Kidney (tissue), 14 donors: ENCODE results near the gene TRRAP. TPM values are rescaled to one million over a fixed set of nuclear protein-coding genes. Genes with fewer than 3 reads are reported as not detected.

ENCODE experiments used
- DNase-seq, 5 donors: peaks; one replicate each; pipeline ENCODE4 v3.0.0-alpha.2; 2013 to 2020
- FAIRE-seq: peaks from 2 replicates; lab custom pipeline; 2012; peaks lifted over from hg19 to GRCh38; lab: Jason Lieb, UNC
- H3K27ac ChIP-seq, 2 donors: one replicate each; pipeline ENCODE4 v1.7.0; 2013; ENCODE audit warnings: low read depth in 2 of 2, low read length in 2 of 2, inconsistent platforms in 1 of 2
- H3K27me3 ChIP-seq: one replicate; pipeline ENCODE4 v1.7.1; 2013; ENCODE audit warnings: low read length, inconsistent platforms; ENCODE audit not compliant: control insufficient read depth, insufficient read depth
- H3K36me3 ChIP-seq, 3 donors: one replicate each; pipeline versions ENCODE4 v1.7.0 to v1.7.1; 2013; ENCODE audit warnings: low read length in 3 of 3, control low read depth in 1 of 3, inconsistent platforms in 1 of 3; ENCODE audit not compliant: insufficient read depth in 3 of 3, control insufficient read depth in 2 of 3
- H3K4me1 ChIP-seq, 3 donors: one replicate each; pipeline versions ENCODE4 v1.7.0 to v1.7.1; 2013; ENCODE audit warnings: low read length in 3 of 3, inconsistent platforms in 1 of 3, low read depth in 1 of 3; ENCODE audit not compliant: control insufficient read depth in 2 of 3, insufficient read depth in 2 of 3
- H3K4me3 ChIP-seq, 3 donors: one replicate each; pipeline versions ENCODE4 v1.7.0 to v1.8.1; 2013; ENCODE audit warnings: low read length in 3 of 3, control low read depth in 1 of 3, inconsistent platforms in 1 of 3
- H3K9ac ChIP-seq, 3 donors: one replicate each; pipeline versions ENCODE4 v1.7.0 to v1.7.1; 2013; ENCODE audit warnings: low read length in 3 of 3, control low read depth in 1 of 3, inconsistent platforms in 1 of 3
- H3K9me3 ChIP-seq, 3 donors: one replicate each; pipeline versions ENCODE4 v1.7.0 to v1.7.1; 2013; ENCODE audit warnings: low read length in 3 of 3, control low read depth in 1 of 3, inconsistent platforms in 1 of 3; ENCODE audit not compliant: control insufficient read depth in 2 of 3, insufficient read depth in 1 of 3
- intact Hi-C: fragments of 100-400 bp; cut with DNase I; formaldehyde crosslinking; loops from one replicate; pipeline ENCODE4 v1.11.1; 2022
- polyA plus RNA-seq: library from polyadenylated mRNA; stranded (reverse); fragments of 350-450 nt; fragmentation: Illumina TruSeq; extraction: RNeasy Lipid Tissue Mini Kit (QIAGEN cat#74804); gene quantifications from one replicate; pipeline ENCODE4 v1.2.3, GENCODE V29; 2014; ENCODE audit warnings: low read depth, low replicate concordance; ENCODE audit not compliant: insufficient read depth
- total RNA-seq: library from RNA; stranded (reverse); fragmentation: NEBNext Ultra II Directional; extraction: Animal tissue kit (Norgen Biotek cat#: 25700); gene quantifications from one replicate; pipeline ENCODE4 v1.2.1, GENCODE V29; 2021
- TF ChIP-seq, protein P1 (sequence below): IDR thresholded peaks from 3 replicates; pipeline ENCODE4 v1.5.1; 2012; ENCODE audit warnings: mild to moderate bottlenecking, moderate library complexity, borderline replicate concordance; ENCODE audit not compliant: insufficient read depth; ENCODE audit errors: extremely low read depth
- donor health status: control.
- donor health status: control.
- donor health status: control.
- donor health status: control.
- donor health status: control.
- donor health status: DM: yes; HTN: yes; CAD: no.
- donor health status: Normal renal cell carcinoma (clear cell type).

The TRRAP gene
- total and polyA plus RNA-seq, 2 donors from 2014 or later = 7.0 to 47.7 TPM

DNA sequence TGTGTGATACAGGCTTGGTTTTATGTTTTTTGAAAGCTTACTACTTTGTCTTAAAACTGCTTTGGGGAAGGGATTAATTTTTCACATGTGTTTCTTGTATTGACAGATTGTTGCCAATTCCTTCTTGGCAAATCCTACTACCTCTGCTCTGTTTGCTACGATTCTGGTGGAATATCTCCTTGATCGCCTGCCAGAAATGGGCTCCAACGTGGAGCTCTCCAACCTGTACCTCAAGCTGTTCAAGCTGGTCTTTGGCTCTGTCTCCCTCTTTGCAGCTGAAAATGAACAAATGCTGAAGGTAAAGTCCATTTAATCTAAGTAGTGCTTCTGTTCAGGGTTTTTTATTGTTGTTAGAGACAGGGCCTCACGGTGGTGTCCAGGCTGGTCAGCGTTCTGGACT lies 33.6 kb downstream of the TRRAP start:
- FAIRE-seq (no peak), DNase-seq (no peak)
- Histone ChIP-seq H3K9me3 (no peaks in the 10 kb centered on the region), H3K4me3 (no peak overlapping the region), H3K9ac (no peak overlapping the region), H3K27me3 (no peaks in the 10 kb centered on the region), H3K27ac (no peak overlapping the region), H3K36me3 (peaks cover 16 to 58% (median 42%) of the 10 kb centered on the region in 3 donors), H3K4me1 (no peaks in the 10 kb centered on the region)
- TF ChIP-seq, protein P1, sequence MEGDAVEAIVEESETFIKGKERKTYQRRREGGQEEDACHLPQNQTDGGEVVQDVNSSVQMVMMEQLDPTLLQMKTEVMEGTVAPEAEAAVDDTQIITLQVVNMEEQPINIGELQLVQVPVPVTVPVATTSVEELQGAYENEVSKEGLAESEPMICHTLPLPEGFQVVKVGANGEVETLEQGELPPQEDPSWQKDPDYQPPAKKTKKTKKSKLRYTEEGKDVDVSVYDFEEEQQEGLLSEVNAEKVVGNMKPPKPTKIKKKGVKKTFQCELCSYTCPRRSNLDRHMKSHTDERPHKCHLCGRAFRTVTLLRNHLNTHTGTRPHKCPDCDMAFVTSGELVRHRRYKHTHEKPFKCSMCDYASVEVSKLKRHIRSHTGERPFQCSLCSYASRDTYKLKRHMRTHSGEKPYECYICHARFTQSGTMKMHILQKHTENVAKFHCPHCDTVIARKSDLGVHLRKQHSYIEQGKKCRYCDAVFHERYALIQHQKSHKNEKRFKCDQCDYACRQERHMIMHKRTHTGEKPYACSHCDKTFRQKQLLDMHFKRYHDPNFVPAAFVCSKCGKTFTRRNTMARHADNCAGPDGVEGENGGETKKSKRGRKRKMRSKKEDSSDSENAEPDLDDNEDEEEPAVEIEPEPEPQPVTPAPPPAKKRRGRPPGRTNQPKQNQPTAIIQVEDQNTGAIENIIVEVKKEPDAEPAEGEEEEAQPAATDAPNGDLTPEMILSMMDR = no peak
- intact Hi-C loops = no loop called here

DNA sequence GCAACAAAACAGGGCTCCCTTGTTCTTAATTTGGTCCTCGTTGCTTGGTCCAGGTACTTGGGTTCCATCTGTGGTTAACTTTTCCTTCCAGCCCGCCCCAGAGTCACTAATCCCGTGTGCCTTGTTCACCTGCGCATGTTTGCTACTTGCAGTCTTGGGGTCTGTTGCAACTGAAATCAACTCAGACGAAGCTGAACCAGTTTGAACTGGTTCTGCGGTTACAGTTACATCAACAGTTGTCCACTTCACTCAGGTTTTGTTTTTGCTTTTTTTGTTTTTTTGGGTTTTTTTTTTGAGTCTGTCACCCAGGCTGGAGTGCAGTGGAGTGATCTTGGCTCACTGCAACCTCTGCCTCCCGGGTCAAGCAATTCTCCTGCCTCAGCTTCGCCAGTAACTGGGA lies 34.7 kb downstream of the TRRAP start:
- Histone ChIP-seq H3K4me1 (no peaks in the 10 kb centered on the region), H3K4me3 (no peak overlapping the region), H3K9ac (no peak overlapping the region), H3K27me3 (no peaks in the 10 kb centered on the region), H3K27ac (no peak overlapping the region), H3K9me3 (no peaks in the 10 kb centered on the region), H3K36me3 (peaks cover 18 to 56% (median 43%) of the 10 kb centered on the region in 3 donors)
- FAIRE-seq = no peak
- intact Hi-C loops = no loop called here
- DNase-seq = no peak
- TF ChIP-seq, protein P1 = no peak

DNA sequence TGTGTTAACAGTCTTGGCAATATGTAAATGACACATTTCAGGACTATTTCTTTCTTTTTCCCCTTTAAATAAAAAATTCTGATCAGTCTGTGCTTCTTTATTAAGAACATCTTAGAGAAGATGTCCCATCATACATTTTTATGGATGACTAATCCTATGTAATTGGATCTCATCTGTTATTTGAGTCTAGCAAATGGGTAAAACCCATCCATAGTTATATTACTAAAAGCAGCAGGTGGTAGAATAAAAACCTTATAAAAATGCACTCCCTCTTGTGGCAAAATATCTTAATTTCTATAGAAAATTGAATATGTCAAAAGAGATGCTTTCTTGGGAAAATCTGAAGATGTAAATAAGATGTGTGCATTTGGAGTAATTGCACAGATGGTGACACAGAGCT lies 35.3 kb downstream of the TRRAP start:
- TF ChIP-seq, protein P1 = no peak

DNA sequence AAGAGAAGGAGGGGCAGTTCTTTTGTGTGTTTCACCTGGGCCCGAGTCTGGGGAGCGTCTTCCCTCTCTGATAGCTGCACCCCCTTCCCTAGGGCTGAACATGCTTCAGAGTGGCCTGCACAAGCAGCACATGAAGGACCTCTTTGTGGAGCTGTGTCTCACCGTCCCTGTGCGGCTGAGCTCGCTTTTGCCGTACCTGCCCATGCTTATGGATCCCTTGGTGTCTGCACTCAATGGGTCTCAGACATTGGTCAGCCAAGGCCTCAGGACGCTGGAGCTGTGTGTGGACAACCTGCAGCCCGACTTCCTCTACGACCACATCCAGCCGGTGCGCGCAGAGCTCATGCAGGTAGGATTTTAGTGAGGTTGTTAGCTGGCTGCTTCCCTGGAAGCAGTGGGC lies 39.0 kb downstream of the TRRAP start:
- FAIRE-seq (no peak), DNase-seq (no peak)
- H3K36me3 ChIP-seq = peaks cover 12 to 41% (median 38%) of the 10 kb centered on the region in 3 donors
- no peaks in the 10 kb centered on the region for H3K27me3 ChIP-seq
- no peak overlapping the region for H3K4me3 ChIP-seq
- intact Hi-C loops = no loop called here
- H3K9ac ChIP-seq = no peak overlapping the region
- TF ChIP-seq, protein P1 = no peak
- H3K4me1 ChIP-seq = no peaks in the 10 kb centered on the region
- H3K9me3 ChIP-seq = no peaks in the 10 kb centered on the region
- no peak overlapping the region for H3K27ac ChIP-seq

More for the DNA sequence above, 35.3 kb downstream of the TRRAP start:
- Histone ChIP-seq H3K9me3 (no peaks in the 10 kb centered on the region), H3K36me3 (peaks cover 18 to 50% (median 43%) of the 10 kb centered on the region in 3 donors), H3K4me1 (no peaks in the 10 kb centered on the region), H3K27ac (no peak overlapping the region), H3K4me3 (no peak overlapping the region), H3K27me3 (no peaks in the 10 kb centered on the region), H3K9ac (no peak overlapping the region)
- intact Hi-C loops = no loop called here
- no peak for FAIRE-seq
- DNase-seq = no peak
